Endothelial cell of umbilical vein (primary cell): ENCODE data around the gene AKR7A3. TPM values are rescaled to one million over a fixed set of nuclear protein-coding genes. Genes with fewer than 3 reads are reported as not detected.
"Not testable (repeated sequence)": the region's sequence is repeated elsewhere in the genome, so short reads cannot be mapped to it uniquely, and the experiment has no call there.

Experiments used
- BruUV-seq: library from RNA; stranded (reverse); fragments of 400-500 nt; replicated peaks from 2 replicates; lab custom pipeline; 2021; lab: Mats Ljungman, UMichigan
- CTCF ChIA-PET: fragments of 300-600, 350-600 bp; sonication (Branson Sonifier 250); formaldehyde crosslinking; loops from one replicate; lab custom pipeline; 2021; ENCODE audit warnings: antibody characterized with exemption, inconsistent platforms; lab: Charles Lee
- POLR2A ChIA-PET: fragments of 300-600, 350-600 bp; sonication (Branson Sonifier 250); formaldehyde crosslinking; loops from one replicate; lab custom pipeline; 2021; ENCODE audit warnings: antibody characterized with exemption, inconsistent platforms; lab: Charles Lee
- DNase-seq: peaks from one replicate; pipeline ENCODE4 v3.0.0-alpha.2; 2011; ENCODE audit warnings: low read depth, low spot score
- FAIRE-seq: peaks from 2 replicates; lab custom pipeline; 2011; peaks lifted over from hg19 to GRCh38; lab: Jason Lieb, UNC
- H2AFZ ChIP-seq: 2 replicates; pipeline ENCODE4 v1.6.0; 2012; ENCODE audit warnings: low read depth, low read length, control low read depth, inconsistent platforms
- H3K27ac ChIP-seq: 2 replicates; pipeline ENCODE4 v1.5.1; 2011; ENCODE audit warnings: low read depth, mild to moderate bottlenecking, control low read depth, low read length, moderate library complexity; ENCODE audit not compliant: insufficient read depth
- H3K27me3 ChIP-seq, 2 experiments: 2 replicates each; pipeline versions ENCODE4 v1.6.0 to v1.6.1; 2011; ENCODE audit warnings: low read length in 2 of 2, mixed read lengths in 1 of 2; ENCODE audit not compliant: control insufficient read depth in 2 of 2, insufficient read depth in 2 of 2
- H3K36me3 ChIP-seq, 2 experiments: 2 replicates in 1 of 2; 3 replicates in 1 of 2; pipeline ENCODE4 v1.5.1; 2011; ENCODE audit warnings: low read length in 2 of 2, mild to moderate bottlenecking in 1 of 2, moderate library complexity in 1 of 2; ENCODE audit not compliant: control insufficient read depth in 2 of 2, insufficient read depth in 2 of 2; ENCODE audit errors: extremely low read depth in 1 of 2
- H3K4me1 ChIP-seq: 3 replicates; pipeline ENCODE4 v1.5.1; 2011; ENCODE audit warnings: mild to moderate bottlenecking, low read length; ENCODE audit not compliant: control insufficient read depth, insufficient read depth; ENCODE audit errors: extremely low read depth
- H3K4me2 ChIP-seq: 2 replicates; pipeline ENCODE4 v1.6.1; 2011; ENCODE audit warnings: low read length, control low read depth, mixed read lengths; ENCODE audit not compliant: insufficient read depth
- H3K4me3 ChIP-seq, 3 experiments: fragments of 200-600 bp in 1 of 3; sonication (generic), shearing (Covaris generic) in 1 of 3; replicated peaks in 1 of 3; 2 replicates each; pipeline ENCODE4 v1.5.1; 2011 to 2016; ENCODE audit warnings: control low read depth in 3 of 3, low read length in 3 of 3, mild to moderate bottlenecking in 2 of 3, inconsistent platforms in 1 of 3, low read depth in 1 of 3, moderate library complexity in 1 of 3; ENCODE audit not compliant: insufficient read depth in 1 of 3
- H3K79me2 ChIP-seq: 2 replicates; pipeline ENCODE4 v1.6.0; 2012; ENCODE audit warnings: low read length, inconsistent platforms; ENCODE audit not compliant: control insufficient read depth, insufficient read depth
- H3K9ac ChIP-seq: replicated peaks from 2 replicates; pipeline ENCODE3; 2011; ENCODE audit warnings: low read length, control low read depth; ENCODE audit not compliant: insufficient read depth; ENCODE audit errors: extremely low read depth
- H3K9me1 ChIP-seq: replicated peaks from 3 replicates; pipeline ENCODE4 v1.6.0; 2011; ENCODE audit warnings: mild to moderate bottlenecking, low read length; ENCODE audit not compliant: control insufficient read depth, insufficient read depth; ENCODE audit errors: extremely low read depth
- H3K9me3 ChIP-seq: replicated peaks from 2 replicates; pipeline ENCODE4 v1.5.1; 2012; ENCODE audit warnings: low read length, inconsistent platforms; ENCODE audit not compliant: control insufficient read depth, insufficient read depth
- H4K20me1 ChIP-seq: replicated peaks from 2 replicates; pipeline ENCODE3; 2011; ENCODE audit warnings: mild to moderate bottlenecking, low read length; ENCODE audit not compliant: control insufficient read depth, insufficient read depth; ENCODE audit errors: extremely low read depth
- EZH2 ChIP-seq: IDR thresholded peaks from 2 replicates; pipeline ENCODE4 v1.6.1; 2012; ENCODE audit warnings: borderline replicate concordance, low read depth, mild to moderate bottlenecking, moderate library complexity, low read length, inconsistent platforms; ENCODE audit not compliant: severe bottlenecking
- FOS ChIP-seq: IDR thresholded peaks from 2 replicates; pipeline ENCODE4 v1.6.1; 2011; ENCODE audit warnings: mild to moderate bottlenecking, low read length, moderate library complexity, borderline replicate concordance; ENCODE audit not compliant: insufficient read depth
- GATA2 ChIP-seq: IDR thresholded peaks from 2 replicates; pipeline ENCODE4 v1.7.0; 2011; ENCODE audit warnings: low read depth, mild to moderate bottlenecking, moderate library complexity, mixed read lengths, low read length; ENCODE audit not compliant: insufficient read length, insufficient read depth
- JUN ChIP-seq: IDR thresholded peaks from 2 replicates; pipeline ENCODE4 v1.6.1; 2011; ENCODE audit warnings: borderline replicate concordance, low read depth; ENCODE audit not compliant: insufficient read length, insufficient read depth
- MYC ChIP-seq: IDR thresholded peaks from one replicate; pipeline ENCODE4 v1.6.1; 2011; ENCODE audit warnings: mild to moderate bottlenecking, low read depth, low read length
- POLR2A ChIP-seq: IDR thresholded peaks from 2 replicates; pipeline ENCODE4 v1.6.1; 2012; ENCODE audit warnings: low read depth, mild to moderate bottlenecking, control low read depth, low read length
- POLR2AphosphoS5 ChIP-seq: IDR thresholded peaks from 2 replicates; pipeline ENCODE4 v1.6.1; 2012; ENCODE audit warnings: low read depth, mild to moderate bottlenecking, control low read depth, low read length, moderate library complexity; ENCODE audit not compliant: insufficient read depth
- dilution Hi-C: fragments of 300-500 bp; cut with MboI; formaldehyde crosslinking; loops from one replicate; pipeline ENCODE4 v1.15.0; 2019; ENCODE audit warnings: low sequenced_read_pairs; ENCODE audit not compliant: extremely low pct_ligation_motif_present
- intact Hi-C: fragments of 100-400 bp; cut with micrococcal nuclease; formaldehyde crosslinking; loops from one replicate; pipeline ENCODE4 v1.10.0; 2022
- polyA plus RNA-seq, 4 experiments: library from polyadenylated mRNA; depleted of rRNA in 3 of 4; stranded (reverse) in 3 of 4; unstranded in 1 of 4; fragments of >200 nt; gene quantifications; 2 replicates each; pipeline versions ENCODE4 v1.2.1 to v1.2.3, GENCODE V29; 2011 to 2012; ENCODE audit warnings: missing spikeins in 1 of 4
- total RNA-seq: library from RNA; stranded (reverse); gene quantifications from 2 replicates; pipeline ENCODE4 v1.2.3, GENCODE V29; 2021
- TF ChIP-seq, protein P1 (sequence below): IDR thresholded peaks from 2 replicates; pipeline ENCODE4 v1.6.1; 2011; ENCODE audit not compliant: insufficient read depth, insufficient read length
- TF ChIP-seq, protein P2 (sequence below), 2 donors: IDR thresholded peaks; 1 replicate in 1 of 2; 2 replicates in 1 of 2; pipeline ENCODE4 v1.5.1; 2011; ENCODE audit warnings: low read length in 2 of 2, mild to moderate bottlenecking in 2 of 2, moderate library complexity in 2 of 2, control low read depth in 1 of 2, inconsistent platforms in 1 of 2, low read depth in 1 of 2; ENCODE audit not compliant: insufficient read depth in 1 of 2; ENCODE audit errors: extremely low read depth in 1 of 2

The AKR7A3 gene
- total and polyA plus RNA-seq, 2 donors (not counting 3 experiments of a cell fraction or from before 2014, with no cell fraction given) = 0.49 to 0.50 TPM

DNA sequence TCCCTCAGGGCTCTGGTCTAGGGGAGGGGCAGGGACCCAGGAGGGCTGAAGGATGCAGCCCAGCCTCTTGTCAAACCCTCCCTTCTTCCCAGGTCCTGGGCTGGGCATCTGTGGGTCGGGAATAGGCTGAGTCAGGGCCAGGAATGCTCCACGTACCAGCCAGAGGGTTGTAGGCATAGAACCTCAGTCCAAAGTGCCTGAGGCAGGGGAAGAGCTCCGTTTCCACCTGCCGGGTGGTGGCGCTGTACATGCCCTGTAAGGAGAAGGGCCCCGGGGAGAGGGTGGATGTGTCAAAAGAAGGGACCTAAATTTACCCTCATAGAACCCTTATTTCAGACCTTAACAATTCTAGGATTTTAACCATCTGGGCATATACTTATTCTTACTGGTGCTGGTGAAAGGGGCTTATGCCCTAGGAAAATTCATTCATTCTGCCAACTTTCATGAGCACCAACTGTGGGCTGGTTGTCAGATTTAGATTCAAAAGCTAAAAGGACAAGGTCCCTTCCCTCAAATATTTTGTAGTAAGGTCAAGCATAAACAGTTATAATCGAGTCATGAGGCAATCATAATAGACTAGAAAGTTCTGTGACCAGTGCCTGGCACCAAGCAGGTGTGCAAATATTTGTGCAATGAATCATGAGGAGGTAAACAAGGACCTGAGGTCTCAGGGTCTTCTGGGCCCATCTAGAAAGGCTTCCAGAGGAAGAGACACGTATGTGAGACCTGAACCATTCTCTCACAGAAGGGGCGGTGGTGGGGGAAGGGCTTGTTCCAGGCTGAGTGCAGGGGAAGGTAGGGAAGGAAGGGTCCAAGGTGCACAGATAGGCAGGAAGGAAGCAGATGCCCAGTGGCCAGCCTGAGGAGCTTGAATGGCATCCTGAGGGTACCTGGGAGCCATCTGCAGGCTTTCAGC is 18.9 kb downstream of the AKR7A3 start:
- H3K4me3 ChIP-seq, H3K9me3 ChIP-seq, H3K4me1 ChIP-seq, H3K27ac ChIP-seq, H2AFZ ChIP-seq, H3K27me3 ChIP-seq, FAIRE-seq, BruUV-seq, H3K9ac ChIP-seq, H4K20me1 ChIP-seq, DNase-seq, H3K36me3 ChIP-seq, dilution Hi-C loops, H3K79me2 ChIP-seq, H3K9me1 ChIP-seq, H3K4me2 ChIP-seq: not testable (repeated sequence)
- ChIA-PET POLR2A (interaction anchor here (1.6 kb wide), 1 partner anchor 18 kb away, joined by 3 read pairs; the partner anchor contains the start of gene MRTO4), CTCF (interaction anchor here (1.3 to 1.4 kb wide), 2 partner anchors 381 to 384 kb away, joined by 5 to 6 read pairs; no protein-coding TSS in a partner anchor)
- intact Hi-C loops = loop anchor here (2.0 to 5.0 kb wide), 2 partner anchors 71 to 383 kb away; no protein-coding TSS in a partner anchor

- Histone ChIP-seq H3K4me2 (no peak overlapping the region), H3K4me3 (no peak overlapping the region), H2AFZ (no peak overlapping the region), H3K27ac (no peak overlapping the region), H4K20me1 (no peaks in the 10 kb centered on the region), H3K9me1 (no peaks in the 10 kb centered on the region), H3K27me3 (no peaks in the 10 kb centered on the region), H3K36me3 (no peaks in the 10 kb centered on the region), H3K9ac (no peak overlapping the region), H3K9me3 (no peaks in the 10 kb centered on the region), H3K79me2 (no peaks in the 10 kb centered on the region), H3K4me1 (no peaks in the 10 kb centered on the region)
- intact Hi-C loops = loop anchor here (2.0 kb wide), 1 partner anchor 72 kb away; no protein-coding TSS in a partner anchor
- no peak for FAIRE-seq
- no peak for DNase-seq
- POLR2A ChIA-PET = interaction anchor here (1.6 kb wide), 1 partner anchor 17 kb away, joined by 3 read pairs; the partner anchor contains the start of gene MRTO4
- no TSS peak for BruUV-seq
- CTCF ChIA-PET = no interaction called here
- TF ChIP-seq POLR2A = no peak
- TF ChIP-seq, protein P1, sequence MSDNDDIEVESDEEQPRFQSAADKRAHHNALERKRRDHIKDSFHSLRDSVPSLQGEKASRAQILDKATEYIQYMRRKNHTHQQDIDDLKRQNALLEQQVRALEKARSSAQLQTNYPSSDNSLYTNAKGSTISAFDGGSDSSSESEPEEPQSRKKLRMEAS = no peak
- no peak for TF ChIP-seq EZH2
- no peak for TF ChIP-seq POLR2AphosphoS5
- no peak for TF ChIP-seq FOS
- no peak for TF ChIP-seq MYC
- no peak for TF ChIP-seq JUN
- TF ChIP-seq GATA2 = no peak
- TF ChIP-seq, protein P2, sequence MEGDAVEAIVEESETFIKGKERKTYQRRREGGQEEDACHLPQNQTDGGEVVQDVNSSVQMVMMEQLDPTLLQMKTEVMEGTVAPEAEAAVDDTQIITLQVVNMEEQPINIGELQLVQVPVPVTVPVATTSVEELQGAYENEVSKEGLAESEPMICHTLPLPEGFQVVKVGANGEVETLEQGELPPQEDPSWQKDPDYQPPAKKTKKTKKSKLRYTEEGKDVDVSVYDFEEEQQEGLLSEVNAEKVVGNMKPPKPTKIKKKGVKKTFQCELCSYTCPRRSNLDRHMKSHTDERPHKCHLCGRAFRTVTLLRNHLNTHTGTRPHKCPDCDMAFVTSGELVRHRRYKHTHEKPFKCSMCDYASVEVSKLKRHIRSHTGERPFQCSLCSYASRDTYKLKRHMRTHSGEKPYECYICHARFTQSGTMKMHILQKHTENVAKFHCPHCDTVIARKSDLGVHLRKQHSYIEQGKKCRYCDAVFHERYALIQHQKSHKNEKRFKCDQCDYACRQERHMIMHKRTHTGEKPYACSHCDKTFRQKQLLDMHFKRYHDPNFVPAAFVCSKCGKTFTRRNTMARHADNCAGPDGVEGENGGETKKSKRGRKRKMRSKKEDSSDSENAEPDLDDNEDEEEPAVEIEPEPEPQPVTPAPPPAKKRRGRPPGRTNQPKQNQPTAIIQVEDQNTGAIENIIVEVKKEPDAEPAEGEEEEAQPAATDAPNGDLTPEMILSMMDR (IDR thresholded peaks at IDR 0.05; ENCODE audit: extremely low read depth in 1 of 2, insufficient read depth in 1 of 2, low read depth in 1 of 2, low read length in 2 of 2) = no peak
- dilution Hi-C loops = no loop called here
These were observed 20.1 kb downstream of the AKR7A3 start for GRCh38 chr1:19268445-19268844.
